Rectal smooth muscle tissue (tissue), 1 donor: Measurements from ENCODE around the gene PBX1.

Experiments used
- H3K27ac ChIP-seq: one replicate; pipeline ENCODE4 v1.7.0; 2013; ENCODE audit warnings: low read depth, low read length, inconsistent platforms
- H3K27me3 ChIP-seq: one replicate; pipeline ENCODE4 v1.7.0; 2013; ENCODE audit warnings: low read length; ENCODE audit not compliant: control insufficient read depth, insufficient read depth
- H3K36me3 ChIP-seq: one replicate; pipeline ENCODE4 v1.7.0; 2013; ENCODE audit warnings: low read length; ENCODE audit not compliant: control insufficient read depth, insufficient read depth
- H3K4me1 ChIP-seq: one replicate; pipeline ENCODE4 v1.7.0; 2013; ENCODE audit warnings: low read length; ENCODE audit not compliant: control insufficient read depth, insufficient read depth
- H3K4me3 ChIP-seq: one replicate; pipeline ENCODE4 v1.7.0; 2013; ENCODE audit warnings: low read length
- H3K9ac ChIP-seq: one replicate; pipeline ENCODE4 v1.7.0; 2013; ENCODE audit warnings: low read length

PBX1 gene

DNA sequence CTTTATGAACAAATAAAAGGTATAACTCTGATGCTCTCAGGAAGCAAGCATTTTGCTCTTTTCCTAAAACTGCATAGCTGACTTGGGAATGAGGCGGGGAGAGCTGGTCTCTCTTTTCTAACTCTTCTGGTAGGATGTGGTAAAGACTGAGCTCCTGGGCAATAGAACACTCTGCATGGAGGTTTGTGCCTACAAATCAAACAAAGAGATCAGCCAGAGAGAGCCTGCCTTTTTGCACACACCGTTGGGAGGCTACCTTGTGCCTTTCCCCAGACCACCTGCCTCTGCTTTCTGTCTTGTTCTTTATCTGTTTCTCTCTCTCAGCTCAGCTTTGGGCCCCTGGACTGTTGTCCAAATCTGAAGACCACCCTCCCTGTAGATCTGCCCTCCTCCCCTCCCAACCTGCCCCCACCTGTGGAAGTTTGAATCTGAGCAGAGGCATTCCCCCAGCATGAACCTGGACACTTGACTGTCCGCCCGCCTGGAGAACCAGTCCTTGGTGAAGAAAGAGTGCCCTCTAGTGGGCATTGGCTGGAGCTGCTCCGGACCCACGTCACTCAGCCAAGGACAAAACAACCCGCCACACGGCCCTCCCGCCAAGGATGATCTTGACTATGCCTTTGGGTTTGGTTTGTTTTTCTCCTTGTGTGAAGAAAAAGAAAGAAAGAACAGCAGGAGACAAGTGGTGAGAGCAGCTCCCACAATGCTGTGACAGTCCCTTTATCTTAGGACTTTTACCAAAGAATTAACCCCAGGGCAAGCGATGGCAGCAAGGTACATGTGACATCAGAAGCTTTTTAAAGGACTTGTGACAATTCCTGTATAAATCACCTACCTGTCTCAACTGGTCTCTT lies 228.2 kb downstream of the PBX1 start:
- no peaks in the 10 kb centered on the region for H3K36me3 ChIP-seq
- H3K4me3 ChIP-seq = no peak overlapping the region
- no peak overlapping the region for H3K9ac ChIP-seq
- no peaks in the 10 kb centered on the region for H3K27me3 ChIP-seq
- H3K4me1 ChIP-seq = peaks cover 36% of the 10 kb centered on the region
- peak overlapping the region; percentile 16 for H3K27ac ChIP-seq

DNA sequence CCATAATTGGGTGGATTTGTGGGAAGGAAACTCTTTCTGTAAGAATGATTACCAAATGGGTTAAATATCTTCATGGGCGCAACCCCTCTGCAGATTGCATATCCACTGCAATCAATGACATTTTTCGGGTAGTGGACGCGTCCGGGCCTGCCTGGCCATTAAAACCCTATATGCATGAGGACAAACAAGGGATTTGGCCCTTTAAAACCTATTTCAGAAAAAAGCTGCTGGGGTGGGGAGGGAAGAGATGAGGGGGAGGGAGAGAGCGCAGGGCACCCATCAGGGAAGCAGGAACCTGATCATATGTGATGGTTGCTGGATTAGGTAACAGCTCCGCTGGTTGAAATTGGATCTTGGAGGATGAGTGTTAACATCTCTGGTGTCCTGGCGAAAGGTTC lies 228.8 kb downstream of the PBX1 start:
- no peaks in the 10 kb centered on the region for H3K36me3 ChIP-seq
- H3K9ac ChIP-seq = no peak overlapping the region
- H3K4me1 ChIP-seq = peaks cover 36% of the 10 kb centered on the region
- no peaks in the 10 kb centered on the region for H3K27me3 ChIP-seq
- no peak overlapping the region for H3K4me3 ChIP-seq
- peak overlapping the region; percentile 16 for H3K27ac ChIP-seq

DNA sequence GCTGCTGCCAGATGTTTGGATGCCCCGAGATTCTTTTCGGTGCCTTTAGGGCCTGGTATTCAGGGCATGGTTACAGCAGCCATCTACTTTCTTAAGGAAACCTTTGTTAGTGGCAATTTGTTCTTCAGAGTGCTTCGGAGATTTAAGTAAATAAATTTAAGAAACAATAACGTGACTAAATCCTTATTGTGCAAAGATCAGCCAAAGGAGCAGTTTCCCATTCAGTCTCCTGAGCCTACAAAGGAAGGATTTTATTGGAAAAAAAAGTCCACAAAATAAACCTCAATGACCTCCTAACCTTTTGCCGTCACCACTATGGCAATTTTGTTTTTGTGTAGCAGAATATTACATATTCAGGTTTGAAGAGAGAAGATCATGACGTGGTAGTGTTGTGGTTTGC lies 231.1 kb downstream of the PBX1 start:
- Histone ChIP-seq H3K4me3 (no peak overlapping the region), H3K4me1 (peaks cover 50% of the 10 kb centered on the region), H3K36me3 (no peaks in the 10 kb centered on the region), H3K27ac (peak overlapping the region; percentile 63), H3K27me3 (no peaks in the 10 kb centered on the region), H3K9ac (no peak overlapping the region)

- Histone ChIP-seq H3K9ac (no peak overlapping the region), H3K27me3 (no peaks in the 10 kb centered on the region), H3K27ac (no peak overlapping the region), H3K4me3 (no peak overlapping the region), H3K4me1 (peaks cover 37% of the 10 kb centered on the region), H3K36me3 (no peaks in the 10 kb centered on the region)
Observed at GRCh38 chr1:164792410-164793004, 233.5 kb downstream of the PBX1 start.

DNA sequence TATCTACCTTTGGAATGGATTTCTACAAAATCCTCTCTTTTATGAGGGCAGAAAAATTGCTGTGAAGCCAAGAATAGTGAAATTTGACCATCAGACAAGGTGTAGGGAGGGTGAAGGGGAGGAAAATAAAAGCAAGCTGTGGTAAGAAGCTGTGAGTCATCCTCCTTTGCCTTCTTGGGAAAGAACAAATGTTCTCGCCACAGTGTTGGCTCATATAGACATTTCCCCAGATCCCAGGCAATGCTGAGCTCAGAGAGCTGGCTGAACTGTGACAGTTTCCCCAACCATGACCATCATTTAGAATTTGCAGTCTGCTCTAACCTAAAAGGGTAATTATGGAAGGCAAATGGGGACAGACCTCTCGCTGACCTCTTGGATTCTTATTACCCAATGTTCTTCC lies 235.4 kb downstream of the PBX1 start:
- Histone ChIP-seq H3K9ac (no peak overlapping the region), H3K27me3 (no peaks in the 10 kb centered on the region), H3K4me3 (no peak overlapping the region), H3K36me3 (no peaks in the 10 kb centered on the region), H3K4me1 (peaks cover 32% of the 10 kb centered on the region), H3K27ac (peak overlapping the region; percentile 89)

DNA sequence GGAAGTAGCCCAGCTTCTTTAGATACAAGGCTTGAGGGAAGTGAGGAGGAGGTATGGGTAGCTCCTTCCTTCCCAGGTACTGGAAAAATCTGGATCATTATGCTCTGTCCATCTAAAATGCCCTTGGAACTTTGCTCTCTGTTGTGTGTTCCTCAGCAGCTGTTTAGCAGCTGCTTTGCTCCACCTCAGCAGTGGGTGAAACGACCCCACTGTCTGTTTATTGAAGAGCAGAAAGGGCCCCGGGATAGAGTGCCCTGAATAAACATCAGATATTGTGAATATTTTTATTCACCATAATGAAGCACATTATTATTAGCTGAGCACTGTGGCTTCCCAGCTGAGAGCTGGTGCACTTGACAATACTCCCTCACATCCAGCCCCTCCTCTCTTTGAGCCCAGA lies 237.9 kb downstream of the PBX1 start:
- H3K4me1 ChIP-seq = peaks cover 23% of the 10 kb centered on the region
- no peak overlapping the region for H3K9ac ChIP-seq
- H3K27ac ChIP-seq = peak overlapping the region; percentile 3
- no peak overlapping the region for H3K4me3 ChIP-seq
- peaks cover 4% of the 10 kb centered on the region for H3K36me3 ChIP-seq
- H3K27me3 ChIP-seq = no peaks in the 10 kb centered on the region

GRCh38 chr1:164801246-164801731 lies 242.3 kb downstream of the PBX1 start:
- no peak overlapping the region for H3K9ac ChIP-seq
- H3K4me3 ChIP-seq = no peak overlapping the region
- no peaks in the 10 kb centered on the region for H3K27me3 ChIP-seq
- peaks cover 4% of the 10 kb centered on the region for H3K36me3 ChIP-seq
- H3K4me1 ChIP-seq = peaks cover 18% of the 10 kb centered on the region
- H3K27ac ChIP-seq = peak overlapping the region; percentile 58

- Histone ChIP-seq H3K36me3 (peaks cover 4% of the 10 kb centered on the region), H3K9ac (no peak overlapping the region), H3K27ac (peak overlapping the region; percentile 58), H3K4me3 (no peak overlapping the region), H3K27me3 (no peaks in the 10 kb centered on the region), H3K4me1 (peaks cover 15% of the 10 kb centered on the region)
Observed at GRCh38 chr1:164801791-164802502, 243.0 kb downstream of the PBX1 start.

DNA sequence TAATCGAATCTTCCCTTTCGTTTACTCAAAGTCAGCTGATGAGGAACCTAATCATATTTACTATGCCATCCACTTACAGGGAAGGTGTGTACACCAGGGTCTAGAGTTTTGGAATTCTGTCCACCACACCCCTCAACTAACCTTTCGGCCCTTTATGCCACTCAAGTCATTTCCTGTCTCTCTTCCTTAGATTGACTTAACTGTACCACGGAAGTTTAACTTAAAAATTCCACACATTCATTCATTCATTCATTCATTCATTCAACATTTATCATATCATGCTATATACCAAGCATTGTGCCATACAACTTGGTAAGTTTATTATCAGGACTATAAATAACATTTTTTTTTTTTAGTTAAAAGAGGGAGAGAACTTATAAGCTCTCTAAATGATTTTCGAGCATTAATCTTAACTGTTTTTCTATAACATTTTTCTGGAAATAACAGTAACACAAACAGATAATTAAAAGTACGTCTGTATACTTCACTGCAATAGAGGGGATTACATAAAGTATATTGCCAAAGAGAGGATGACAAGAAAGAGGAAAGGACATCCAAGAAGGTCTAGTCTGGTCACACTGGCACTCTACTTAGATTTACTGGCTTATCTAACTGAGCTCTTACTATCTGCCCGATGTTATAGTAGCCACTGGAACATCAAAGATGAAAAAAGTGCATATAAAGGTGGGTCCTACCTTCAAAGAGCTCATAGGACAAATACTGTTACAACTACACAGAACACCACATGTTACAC lies 243.7 kb downstream of the PBX1 start:
- Histone ChIP-seq H3K36me3 (peaks cover 4% of the 10 kb centered on the region), H3K4me3 (no peak overlapping the region), H3K27me3 (no peaks in the 10 kb centered on the region), H3K27ac (peak overlapping the region; percentile 33), H3K9ac (no peak overlapping the region), H3K4me1 (peaks cover 13% of the 10 kb centered on the region)

- H3K36me3 ChIP-seq = peaks cover 4% of the 10 kb centered on the region
- H3K27ac ChIP-seq = no peak overlapping the region
- peaks cover 13% of the 10 kb centered on the region for H3K4me1 ChIP-seq
- no peak overlapping the region for H3K4me3 ChIP-seq
- no peak overlapping the region for H3K9ac ChIP-seq
- H3K27me3 ChIP-seq = no peaks in the 10 kb centered on the region
Observed at GRCh38 chr1:164803366-164803765, 244.4 kb downstream of the PBX1 start.

DNA sequence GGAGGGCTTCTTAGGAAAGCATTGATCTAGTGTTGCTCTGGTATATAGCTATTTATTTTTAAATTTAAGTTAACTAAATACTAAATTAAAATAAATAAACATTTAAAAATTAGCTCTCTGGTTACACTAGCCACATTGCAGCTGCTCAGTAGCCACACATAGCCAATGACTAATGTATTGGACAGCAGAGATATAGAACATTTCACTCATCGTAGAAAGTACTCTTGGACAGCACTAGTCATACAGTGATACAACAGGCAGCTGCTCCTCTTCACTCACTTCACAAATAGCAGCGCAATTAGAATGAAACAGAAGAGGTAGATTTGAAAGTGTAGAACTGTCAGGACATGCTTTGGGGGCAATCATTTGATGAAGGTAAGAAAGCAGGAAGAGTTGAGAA lies 245.4 kb downstream of the PBX1 start:
- H3K4me1 ChIP-seq = peaks cover 13% of the 10 kb centered on the region
- H3K36me3 ChIP-seq = peaks cover 4% of the 10 kb centered on the region
- H3K27ac ChIP-seq = no peak overlapping the region
- no peak overlapping the region for H3K4me3 ChIP-seq
- no peaks in the 10 kb centered on the region for H3K27me3 ChIP-seq
- no peak overlapping the region for H3K9ac ChIP-seq

- Histone ChIP-seq H3K27ac (no peak overlapping the region), H3K36me3 (no peaks in the 10 kb centered on the region), H3K4me3 (no peak overlapping the region), H3K4me1 (peaks cover 13% of the 10 kb centered on the region), H3K9ac (no peak overlapping the region), H3K27me3 (no peaks in the 10 kb centered on the region)
Observed at GRCh38 chr1:164805399-164805798, 246.4 kb downstream of the PBX1 start.
